GM12878 (cell line): ENCODE measurements around the gene NEFH. TPM values are rescaled to one million over a fixed set of nuclear protein-coding genes. Genes with fewer than 3 reads are reported as not detected.

ENCODE experiments used
- ATAC-seq: fragments of 200-7000 bp; cut with Tn5 transposase; 3 replicates; pipeline ENCODE4 v1.9.1; 2020; ENCODE audit warnings: mild to moderate bottlenecking, moderate library complexity
- BruUV-seq: library from RNA; stranded (reverse); fragments of 400-500 nt; replicated peaks from 2 replicates; lab custom pipeline; 2021; lab: Mats Ljungman, UMichigan
- CTCF ChIA-PET: fragments of 300-600 bp; sonication (Branson Sonifier 250); formaldehyde crosslinking; extraction: SDS; loops from one replicate; lab custom pipeline; 2021; ENCODE audit warnings: inconsistent platforms; lab: Yijun Ruan, JAX
- POLR2A ChIA-PET: fragments of 350-600 bp; formaldehyde crosslinking; extraction: SDS; loops from one replicate; lab custom pipeline; 2021; ENCODE audit warnings: inconsistent platforms; lab: Charles Lee
- RAD21 ChIA-PET: fragments of 300-600 bp; sonication (Branson Sonifier 250); formaldehyde crosslinking; loops from one replicate; lab custom pipeline; 2023; ENCODE audit warnings: antibody characterized with exemption; ENCODE audit not compliant: unreplicated experiment; lab: Charles Lee
- SMC1A ChIA-PET: fragments of 300-600 bp; sonication (Branson Sonifier 250); formaldehyde crosslinking; loops from one replicate; lab custom pipeline; 2023; ENCODE audit not compliant: unreplicated experiment, uncharacterized antibody; lab: Charles Lee
- DNase-seq: peaks from one replicate; pipeline ENCODE4 v3.0.0-alpha.2; 2011; ENCODE audit warnings: low read depth, low spot score
- FAIRE-seq: peaks from 3 replicates; lab custom pipeline; 2011; peaks lifted over from hg19 to GRCh38; lab: Jason Lieb, UNC
- H2AFZ ChIP-seq: 2 replicates; pipeline ENCODE4 v1.6.0; 2011; ENCODE audit warnings: low read depth, low read length, control low read depth; ENCODE audit not compliant: control insufficient read depth
- H3K27ac ChIP-seq: 2 replicates; pipeline ENCODE4 v1.5.1; 2011; ENCODE audit warnings: control low read depth; ENCODE audit not compliant: control insufficient read depth, insufficient read depth
- H3K27me3 ChIP-seq, 2 experiments: replicated peaks in 1 of 2; 2 replicates each; pipeline versions ENCODE4 v1.6.0 to v1.6.1; 2011; ENCODE audit warnings: low read length in 1 of 2; ENCODE audit not compliant: control insufficient read depth in 2 of 2, insufficient read depth in 2 of 2
- H3K36me3 ChIP-seq, 2 experiments: 2 replicates each; pipeline ENCODE4 v1.5.1; 2011; ENCODE audit warnings: low read length in 1 of 2; ENCODE audit not compliant: control insufficient read depth in 2 of 2, insufficient read depth in 2 of 2
- H3K4me1 ChIP-seq: 2 replicates; pipeline ENCODE4 v1.6.1; 2011; ENCODE audit warnings: mild to moderate bottlenecking, low read length, moderate library complexity, mixed read lengths; ENCODE audit not compliant: control insufficient read depth, insufficient read depth
- H3K4me2 ChIP-seq: 2 replicates; pipeline ENCODE4 v1.6.0; 2011; ENCODE audit warnings: control low read depth; ENCODE audit not compliant: control insufficient read depth, insufficient read depth
- H3K4me3 ChIP-seq: fragments of 200-600 bp; sonication (generic); 2 replicates; pipeline ENCODE4 v1.5.1; 2016
- H3K79me2 ChIP-seq: 2 replicates; pipeline ENCODE4 v1.6.0; 2011; ENCODE audit warnings: low read length; ENCODE audit not compliant: control insufficient read depth, insufficient read depth
- H3K9ac ChIP-seq: 2 replicates; pipeline ENCODE4 v1.8.0; 2011; ENCODE audit warnings: low read length, control low read depth, mixed read lengths; ENCODE audit not compliant: control insufficient read depth, insufficient read depth
- H3K9me3 ChIP-seq: replicated peaks from 3 replicates; pipeline ENCODE4 v1.5.1; 2011; ENCODE audit warnings: mild to moderate bottlenecking, low read length; ENCODE audit not compliant: control insufficient read depth, insufficient read depth
- H4K20me1 ChIP-seq: 2 replicates; pipeline ENCODE4 v1.6.0; 2011; ENCODE audit not compliant: control insufficient read depth, insufficient read depth
- HCFC1 ChIP-seq: fragments of 150-350 bp; IDR thresholded peaks from 2 replicates; pipeline ENCODE4 v1.6.1; 2014; ENCODE audit warnings: low read length
- KAT2A ChIP-seq: conservative IDR thresholded peaks from 2 replicates; pipeline ENCODE4 v1.6.1; 2011; ENCODE audit warnings: low read depth, low read length; ENCODE audit not compliant: control insufficient read depth
- MLLT1 ChIP-seq: fragments of 450-650 bp; IDR thresholded peaks from 2 replicates; pipeline ENCODE4 v1.6.1; 2016; ENCODE audit warnings: mild to moderate bottlenecking
- NFYB ChIP-seq: IDR thresholded peaks from 2 replicates; pipeline ENCODE4 v1.6.1; 2011; ENCODE audit warnings: low read depth, mild to moderate bottlenecking, low read length, improper control_type of control experiment, moderate library complexity; ENCODE audit not compliant: insufficient read depth
- PAX5 ChIP-seq: IDR thresholded peaks from 2 replicates; pipeline ENCODE4 v1.6.1; 2011; ENCODE audit warnings: low read depth, low read length, borderline replicate concordance
- RAD51 ChIP-seq: fragments of 450-650 bp; IDR thresholded peaks from 2 replicates; pipeline ENCODE4 v1.6.1; 2016; ENCODE audit warnings: moderate library complexity, mild to moderate bottlenecking, inconsistent platforms
- REST ChIP-seq: IDR thresholded peaks from 2 replicates; pipeline ENCODE4 v1.6.1; 2012; ENCODE audit warnings: mild to moderate bottlenecking, low read depth, low read length
- ZNF592 ChIP-seq: fragments of 450-650 bp; IDR thresholded peaks from 2 replicates; pipeline ENCODE4 v1.6.1; 2017; ENCODE audit warnings: mild to moderate bottlenecking, moderate library complexity
- WGBS: methylation state at CpG from one replicate; pipeline ENCODE4 v1.1.6; 2016; ENCODE audit warnings: low lambda C conversion rate; ENCODE audit not compliant: insufficient replicate concordance, insufficient coverage; ENCODE audit errors: missing lambda C conversion rate; 5-methylcytosine and 5-hydroxymethylcytosine counted together
- in situ Hi-C: fragments of 300-500 bp; cut with MboI; formaldehyde crosslinking; loops from 9 replicates; pipeline ENCODE4 v1.14.3; 2018; ENCODE audit warnings: mixed read lengths
- intact Hi-C: fragments of 100-400 bp; cut with micrococcal nuclease; formaldehyde crosslinking; loops from one replicate; pipeline ENCODE4 v1.14.2; 2022; ENCODE audit not compliant: unreplicated experiment
- polyA plus RNA-seq, 11 experiments: library from polyadenylated mRNA; depleted of rRNA in 4 of 11; unstranded in 6 of 11; stranded (reverse) in 5 of 11; fragments of >200 nt; fragmentation: Nextera tagmentation in 4 of 11; fragmentation: Illumina TruSeq in 1 of 11; extraction: Ambion mirVana in 4 of 11; extraction: Trizol in 1 of 11; gene quantifications; 1 replicate in 1 of 11; 2 replicates in 10 of 11; pipeline versions ENCODE4 v1.2.1 to v1.2.3, GENCODE V29; 2011 to 2016; ENCODE audit warnings: inconsistent platforms in 2 of 11, missing spikeins in 2 of 11, low read depth in 1 of 11
- total RNA-seq, 4 experiments: library from RNA; depleted of rRNA in 3 of 4; stranded (reverse); fragments of >200 nt in 3 of 4; fragmentation: Illumina TruSeq in 1 of 4; extraction: Trizol in 1 of 4; gene quantifications; 2 replicates each; pipeline versions ENCODE4 v1.2.1 to v1.2.3, GENCODE V29; 2013 to 2021
- TF ChIP-seq, protein P1 (sequence below): fragments of 450-650 bp; IDR thresholded peaks from 2 replicates; pipeline ENCODE4 v1.6.1; 2018; ENCODE audit warnings: borderline replicate concordance, mild to moderate bottlenecking; ENCODE audit not compliant: partially characterized antibody

The NEFH gene
- total and polyA plus RNA-seq, 10 of the 15 experiments (the other 5 are each of a cell fraction or from before 2014, with no cell fraction given), result 0.02 to 0.25 (median 0.09) TPM

DNA sequence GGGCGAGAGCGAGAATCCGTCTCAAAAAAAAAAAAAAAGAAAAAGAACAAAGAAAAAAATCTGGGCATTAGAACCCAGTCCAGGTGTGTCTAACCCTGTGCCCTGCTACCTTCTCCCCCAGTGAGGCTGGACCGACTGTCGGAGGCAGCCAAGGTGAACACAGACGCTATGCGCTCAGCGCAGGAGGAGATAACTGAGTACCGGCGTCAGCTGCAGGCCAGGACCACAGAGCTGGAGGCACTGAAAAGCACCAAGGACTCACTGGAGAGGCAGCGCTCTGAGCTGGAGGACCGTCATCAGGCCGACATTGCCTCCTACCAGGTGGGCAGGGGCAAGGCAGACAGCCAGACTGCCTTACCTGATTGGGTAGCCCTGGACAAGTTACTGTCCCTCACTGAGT lies 3.2 kb downstream of the NEFH start:
- no peaks in the 10 kb centered on the region for H4K20me1 ChIP-seq
- no peak overlapping the region for H2AFZ ChIP-seq
- FAIRE-seq, result no peak
- peaks cover 0 to 3% of the 10 kb centered on the region in 2 experiments; a peak in 2 of 4 replicates for H3K27me3 ChIP-seq
- WGBS, result 76% methylated on average over 10 of the region's 13 CpGs
- BruUV-seq, result no TSS peak
- H3K36me3 ChIP-seq, result no peaks in the 10 kb centered on the region
- H3K9ac ChIP-seq, result no peak overlapping the region
- no peak for ATAC-seq
- ChIA-PET SMC1A (no interaction called here), RAD21 (no interaction called here), POLR2A (interaction anchor here (0.7 kb wide), 1 partner anchor 154 kb away, joined by 5 read pairs; no protein-coding TSS in a partner anchor), CTCF (no interaction called here)
- no peaks in the 10 kb centered on the region for H3K4me1 ChIP-seq
- no peak overlapping the region for H3K27ac ChIP-seq
- H3K4me2 ChIP-seq, result no peak overlapping the region
- DNase-seq, result no peak
- no peaks in the 10 kb centered on the region; the same call in 2 of the 3 replicates for H3K9me3 ChIP-seq
- H3K79me2 ChIP-seq, result no peaks in the 10 kb centered on the region
- intact Hi-C loops (no loop called here), in situ Hi-C loops (no loop called here)
- no peak overlapping the region for H3K4me3 ChIP-seq
- TF ChIP-seq KAT2A (no peak), RAD51 (no peak), NFYB (no peak), REST (no peak), ZNF592 (no peak), PAX5 (no peak), MLLT1 (no peak), HCFC1 (no peak)
- TF ChIP-seq, protein P1, sequence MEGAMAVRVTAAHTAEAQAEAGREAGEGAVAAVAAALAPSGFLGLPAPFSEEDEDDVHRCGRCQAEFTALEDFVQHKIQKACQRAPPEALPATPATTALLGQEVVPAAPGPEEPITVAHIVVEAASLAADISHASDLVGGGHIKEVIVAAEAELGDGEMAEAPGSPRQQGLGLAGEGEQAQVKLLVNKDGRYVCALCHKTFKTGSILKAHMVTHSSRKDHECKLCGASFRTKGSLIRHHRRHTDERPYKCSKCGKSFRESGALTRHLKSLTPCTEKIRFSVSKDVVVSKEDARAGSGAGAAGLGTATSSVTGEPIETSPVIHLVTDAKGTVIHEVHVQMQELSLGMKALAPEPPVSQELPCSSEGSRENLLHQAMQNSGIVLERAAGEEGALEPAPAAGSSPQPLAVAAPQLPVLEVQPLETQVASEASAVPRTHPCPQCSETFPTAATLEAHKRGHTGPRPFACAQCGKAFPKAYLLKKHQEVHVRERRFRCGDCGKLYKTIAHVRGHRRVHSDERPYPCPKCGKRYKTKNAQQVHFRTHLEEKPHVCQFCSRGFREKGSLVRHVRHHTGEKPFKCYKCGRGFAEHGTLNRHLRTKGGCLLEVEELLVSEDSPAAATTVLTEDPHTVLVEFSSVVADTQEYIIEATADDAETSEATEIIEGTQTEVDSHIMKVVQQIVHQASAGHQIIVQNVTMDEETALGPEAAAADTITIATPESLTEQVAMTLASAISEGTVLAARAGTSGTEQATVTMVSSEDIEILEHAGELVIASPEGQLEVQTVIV, result no peak
